ENCODE results near the gene SCGB1D4. TPM values are rescaled to one million over a fixed set of nuclear protein-coding genes. Genes with fewer than 3 reads are reported as not detected.

Gene SCGB1D4
- total and polyA plus RNA-seq, 2 of the 4 experiments (the other 2 are of a cell fraction), result not detected

- H2AFZ ChIP-seq (replicated peaks; ENCODE audit: low read length, poor library complexity), result no peak overlapping the region
- H3K27ac ChIP-seq (ENCODE audit: insufficient read depth, low read length), result no peak overlapping the region
- no peak overlapping the region for H3K9ac ChIP-seq (ENCODE audit: low read depth, low read length)
- no peak for ATAC-seq (ENCODE audit: low read depth)
- DNase-seq, result no peak
- H3K27me3 ChIP-seq (ENCODE audit: control insufficient read depth, insufficient read depth, low read length), result peaks cover 2% of the 10 kb centered on the region; the same call in 1 of the 2 replicates
- no peaks in the 10 kb centered on the region for H3K9me3 ChIP-seq (ENCODE audit: control insufficient read depth, insufficient read depth, low read length)
- no peaks in the 10 kb centered on the region for H4K20me1 ChIP-seq (ENCODE audit: insufficient read depth, low read length)
- H2BK15ac ChIP-seq (ENCODE audit: low read depth, low read length), result no peak overlapping the region
- intact Hi-C loops (cut with micrococcal nuclease), result no loop called here
- H2AK9ac ChIP-seq (replicated peaks; ENCODE audit: low read depth, low read length, poor library complexity), result no peak overlapping the region
- H3K79me1 ChIP-seq (ENCODE audit: low read depth in 1 of 2, low read length in 2 of 2), result no peaks in the 10 kb centered on the region
- WGBS, 2 experiments (ENCODE audit: extremely low coverage in 2 of 2, insufficient read length in 1 of 2), result no CpG with 5 or more reads among the region's 5 CpGs
- no peaks in the 10 kb centered on the region for H3K9me1 ChIP-seq (ENCODE audit: insufficient read depth, low read length)
- H4K5ac ChIP-seq (ENCODE audit: low read depth, low read length), result no peak overlapping the region
- H2AK5ac ChIP-seq (ENCODE audit: low read depth, low read length), result no peak overlapping the region
- no peak overlapping the region for H4K91ac ChIP-seq (ENCODE audit: insufficient read depth, low read depth, low read length)
- in situ Hi-C loops (cut with MboI; ENCODE audit: low sequenced_read_pairs), result no loop called here
- H2BK5ac ChIP-seq (ENCODE audit: low read depth, low read length, poor library complexity, severe bottlenecking), result no peak overlapping the region
- no TSS peak for BruUV-seq (replicated peaks)
- no peak overlapping the region for H4K8ac ChIP-seq (ENCODE audit: low read depth in 2 of 2, low read length in 2 of 2)
- dilution Hi-C loops (cut with HindIII; ENCODE audit: low sequenced_read_pairs, unreplicated experiment), result no loop called here
- POLR2A ChIA-PET (ENCODE audit: unreplicated experiment), result no interaction called here
- H3K4me1 ChIP-seq (ENCODE audit: control insufficient read depth, insufficient read depth, low read length), result no peaks in the 10 kb centered on the region
- H3K14ac ChIP-seq (replicated peaks; ENCODE audit: low read depth, low read length), result no peak overlapping the region
- no peak overlapping the region for H3K4me2 ChIP-seq (ENCODE audit: low read depth, low read length)
- H3K56ac ChIP-seq (ENCODE audit: extremely low read depth, insufficient read depth, low read length), result no peak overlapping the region
- H2BK120ac ChIP-seq (ENCODE audit: low read depth, low read length), result no peak overlapping the region
- no peaks in the 10 kb centered on the region for H3K36me3 ChIP-seq (ENCODE audit: control insufficient read depth, insufficient read depth, low read length)
- H3K18ac ChIP-seq (ENCODE audit: low read depth, low read length), result no peak overlapping the region
- no peak overlapping the region for H3K4ac ChIP-seq (ENCODE audit: low read depth, low read length)
- H2BK20ac ChIP-seq (ENCODE audit: low read depth, low read length), result no peak overlapping the region
- no peak overlapping the region for H3K23ac ChIP-seq (ENCODE audit: low read depth, low read length)
- CTCF ChIA-PET, result interaction anchor here (0.5 kb wide), 1 partner anchor 93 kb away, joined by 3 read pairs; no protein-coding TSS in a partner anchor
- TF ChIP-seq SMC3 (IDR thresholded peaks at IDR 0.05; ENCODE audit: low read depth, low read length) (no peak), NFE2L2 (IDR thresholded peaks at IDR 0.05; ENCODE audit: low read depth, low read length) (no peak), MAFK (IDR thresholded peaks at IDR 0.05; ENCODE audit: low read depth, low read length) (no peak)
- no peak overlapping the region for H3K4me3 ChIP-seq (ENCODE audit: insufficient read depth, low read depth, low read length)
These were observed 25.6 kb downstream of the SCGB1D4 start for GRCh38 chr11:62273284-62273683.
